Astrocyte (in vitro differentiated cells and primary cell): ENCODE results near the gene ARL15. TPM values are rescaled to one million over a fixed set of nuclear protein-coding genes. Genes with fewer than 3 reads are reported as not detected.
A peak's percentile ranks its signal among the peaks of the same experiment; 100 is the strongest.

Source experiments
- DNase-seq: peaks from one replicate; pipeline ENCODE4 v3.0.0-alpha.2; 2010; ENCODE audit warnings: low read depth
- FAIRE-seq: peaks from 2 replicates; lab custom pipeline; 2011; peaks lifted over from hg19 to GRCh38; lab: Jason Lieb, UNC
- H2AFZ ChIP-seq: 2 replicates; pipeline ENCODE4 v1.6.0; 2012; ENCODE audit warnings: low read depth, low read length, inconsistent platforms
- H3K27ac ChIP-seq: 2 replicates; pipeline ENCODE4 v1.5.1; 2011; ENCODE audit warnings: low read depth, low read length, inconsistent platforms
- H3K27me3 ChIP-seq: 2 replicates; pipeline ENCODE4 v1.6.0; 2011; ENCODE audit warnings: low read length, inconsistent platforms; ENCODE audit not compliant: insufficient read depth
- H3K36me3 ChIP-seq: 2 replicates; pipeline ENCODE4 v1.5.1; 2011; ENCODE audit warnings: low read length, inconsistent platforms; ENCODE audit not compliant: insufficient read depth
- H3K4me1 ChIP-seq: 2 replicates; pipeline ENCODE4 v1.5.1; 2011; ENCODE audit warnings: low read length, inconsistent platforms; ENCODE audit not compliant: insufficient read depth
- H3K4me2 ChIP-seq: 2 replicates; pipeline ENCODE4 v1.6.0; 2012; ENCODE audit warnings: low read length, inconsistent platforms
- H3K4me3 ChIP-seq: 2 replicates; pipeline ENCODE4 v1.5.1; 2011; ENCODE audit warnings: low read depth, mild to moderate bottlenecking, low read length, inconsistent platforms; ENCODE audit not compliant: insufficient read depth
- H3K79me2 ChIP-seq: 2 replicates; pipeline ENCODE4 v1.6.0; 2012; ENCODE audit warnings: mild to moderate bottlenecking, low read length, inconsistent platforms; ENCODE audit not compliant: insufficient read depth
- H3K9ac ChIP-seq: 2 replicates; pipeline ENCODE4 v1.6.0; 2012; ENCODE audit warnings: mild to moderate bottlenecking, low read length, inconsistent platforms
- H3K9me3 ChIP-seq: 2 replicates; pipeline ENCODE4 v1.5.1; 2012; ENCODE audit warnings: low read depth, mild to moderate bottlenecking, low read length, inconsistent platforms; ENCODE audit not compliant: insufficient read depth
- H4K20me1 ChIP-seq: 2 replicates; pipeline ENCODE4 v1.6.0; 2012; ENCODE audit warnings: low read length, inconsistent platforms; ENCODE audit not compliant: insufficient read depth
- H3K27ac Mint-ChIP-seq: one replicate; pipeline ENCODE4 v1.8.0; 2021; ENCODE audit warnings: mild to moderate bottlenecking, mixed read lengths; ENCODE audit not compliant: unreplicated experiment
- H3K27me3 Mint-ChIP-seq: one replicate; pipeline ENCODE4 v1.8.0; 2021; ENCODE audit warnings: low read depth, mixed read lengths; ENCODE audit not compliant: unreplicated experiment
- H3K36me3 Mint-ChIP-seq: one replicate; pipeline ENCODE4 v1.8.0; 2021; ENCODE audit warnings: low read depth, mixed read lengths; ENCODE audit not compliant: unreplicated experiment
- H3K4me1 Mint-ChIP-seq: one replicate; pipeline ENCODE4 v1.8.0; 2021; ENCODE audit warnings: low read depth, mixed read lengths; ENCODE audit not compliant: unreplicated experiment
- H3K4me3 Mint-ChIP-seq: one replicate; pipeline ENCODE4 v1.8.0; 2021; ENCODE audit warnings: mild to moderate bottlenecking, moderate library complexity, mixed read lengths; ENCODE audit not compliant: unreplicated experiment
- H3K9me3 Mint-ChIP-seq: one replicate; pipeline ENCODE4 v1.8.0; 2021; ENCODE audit warnings: mild to moderate bottlenecking, mixed read lengths; ENCODE audit not compliant: unreplicated experiment
- CTCF ChIP-seq: IDR thresholded peaks from 2 replicates; pipeline ENCODE4 v1.5.1; 2011; ENCODE audit warnings: low read depth, mild to moderate bottlenecking, inconsistent platforms, low read length, moderate library complexity; ENCODE audit not compliant: insufficient read depth
- EZH2 ChIP-seq: IDR thresholded peaks from 2 replicates; pipeline ENCODE4 v1.6.1; 2012; ENCODE audit warnings: mild to moderate bottlenecking, low read length, inconsistent platforms; ENCODE audit not compliant: insufficient read depth
- total RNA-seq: library from RNA; stranded (reverse); gene quantifications from 2 replicates; pipeline ENCODE4 v1.2.1, GENCODE V29; 2021

ARL15 gene
- total RNA-seq, 1 donor from 2014 or later = 29.1 TPM

DNA sequence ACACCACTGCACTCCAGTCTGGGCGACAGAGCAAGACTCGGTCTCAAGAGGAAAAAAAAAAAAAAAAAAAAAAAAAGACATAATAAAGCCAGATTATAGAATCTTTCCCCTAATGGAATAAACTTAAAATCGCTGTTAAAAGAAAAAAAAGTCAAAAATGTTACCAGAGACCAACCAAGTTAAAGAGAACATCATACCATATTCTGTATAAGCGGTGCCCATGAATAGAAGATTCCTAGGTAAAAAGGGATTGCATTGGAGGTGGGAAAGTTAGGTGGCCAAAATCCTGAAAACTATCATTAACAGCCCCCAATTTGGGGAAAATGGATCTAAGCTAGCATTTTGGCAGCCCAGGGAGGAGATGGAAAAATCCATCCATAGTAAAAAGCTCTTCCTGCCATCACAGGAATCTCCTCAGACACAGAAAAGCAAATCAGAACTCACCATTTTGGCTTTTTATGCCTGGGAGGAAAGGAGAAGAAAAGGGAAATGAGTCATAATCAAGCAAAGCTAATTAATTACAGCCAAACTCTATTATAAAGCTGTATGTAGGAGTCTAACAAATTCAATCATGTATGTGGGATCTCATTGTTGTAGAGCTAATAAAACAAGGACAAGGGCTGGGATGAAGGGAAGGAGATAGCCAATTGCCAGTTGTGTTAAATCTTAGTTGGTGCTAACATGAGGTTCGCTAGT lies 363.8 kb downstream of the ARL15 start:
- Histone ChIP-seq H3K4me1 (no peaks in the 10 kb centered on the region), H3K36me3 (no peaks in the 10 kb centered on the region), H4K20me1 (no peaks in the 10 kb centered on the region), H3K4me3 (no peak overlapping the region), H3K9ac (no peak overlapping the region), H3K4me2 (no peak overlapping the region), H2AFZ (no peak overlapping the region), H3K27me3 (no peaks in the 10 kb centered on the region), H3K27ac (no peak overlapping the region), H3K9me3 (no peaks in the 10 kb centered on the region), H3K79me2 (no peaks in the 10 kb centered on the region)
- Mint-ChIP-seq H3K4me1 (peaks cover 15% of the 10 kb centered on the region), H3K9me3 (no peaks in the 10 kb centered on the region), H3K36me3 (no peaks in the 10 kb centered on the region), H3K27me3 (no peaks in the 10 kb centered on the region), H3K4me3 (no peak overlapping the region), H3K27ac (no peak overlapping the region)
- DNase-seq = peak; percentile 6
- no peak for FAIRE-seq
- no peak for TF ChIP-seq EZH2
- no peak for TF ChIP-seq CTCF

GRCh38 chr5:53944981-53945380 lies 365.4 kb downstream of the ARL15 start:
- TF ChIP-seq CTCF = no peak
- no peak for TF ChIP-seq EZH2
- Mint-ChIP-seq H3K4me1 (peaks cover 15% of the 10 kb centered on the region), H3K9me3 (no peaks in the 10 kb centered on the region), H3K27ac (no peak overlapping the region), H3K36me3 (no peaks in the 10 kb centered on the region), H3K4me3 (no peak overlapping the region), H3K27me3 (no peaks in the 10 kb centered on the region)
- Histone ChIP-seq H3K9me3 (no peaks in the 10 kb centered on the region), H3K4me2 (no peak overlapping the region), H3K4me3 (no peak overlapping the region), H4K20me1 (no peaks in the 10 kb centered on the region), H3K79me2 (no peaks in the 10 kb centered on the region), H3K9ac (no peak overlapping the region), H3K36me3 (no peaks in the 10 kb centered on the region), H3K27ac (no peak overlapping the region), H3K4me1 (no peaks in the 10 kb centered on the region), H2AFZ (no peak overlapping the region), H3K27me3 (no peaks in the 10 kb centered on the region)
- peak; percentile 30 for DNase-seq
- no peak for FAIRE-seq

DNA sequence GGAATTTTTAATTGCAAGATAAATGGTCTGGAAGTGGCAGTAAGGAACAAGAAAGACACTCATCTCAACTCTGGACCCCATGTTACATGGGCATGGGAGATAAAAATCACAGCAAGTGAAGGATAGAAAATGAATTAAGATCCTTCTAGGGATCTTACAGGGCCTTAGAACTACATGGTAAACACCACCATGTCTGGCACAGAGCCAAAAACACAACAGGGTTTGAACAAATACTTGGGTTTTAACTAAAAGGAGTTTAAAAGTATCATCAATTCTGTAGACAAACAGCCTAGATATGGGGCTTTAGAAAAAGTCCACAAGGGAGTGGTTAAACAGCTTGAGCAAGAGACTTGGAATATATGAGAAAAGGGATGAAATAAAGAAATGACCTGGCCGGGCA lies 366.4 kb downstream of the ARL15 start:
- no peak overlapping the region for H3K27ac Mint-ChIP-seq
- H3K9me3 Mint-ChIP-seq = no peaks in the 10 kb centered on the region
- no peaks in the 10 kb centered on the region for H3K27me3 Mint-ChIP-seq
- DNase-seq (no peak), FAIRE-seq (no peak)
- Histone ChIP-seq H4K20me1 (no peaks in the 10 kb centered on the region), H3K9me3 (no peaks in the 10 kb centered on the region), H3K9ac (no peak overlapping the region), H3K4me2 (no peak overlapping the region), H3K27ac (no peak overlapping the region), H3K4me3 (no peak overlapping the region), H3K79me2 (no peaks in the 10 kb centered on the region), H3K36me3 (no peaks in the 10 kb centered on the region), H3K4me1 (no peaks in the 10 kb centered on the region), H3K27me3 (no peaks in the 10 kb centered on the region), H2AFZ (no peak overlapping the region)
- peaks cover 15% of the 10 kb centered on the region for H3K4me1 Mint-ChIP-seq
- H3K36me3 Mint-ChIP-seq = peaks cover under 1% of the 10 kb centered on the region
- no peak overlapping the region for H3K4me3 Mint-ChIP-seq
- TF ChIP-seq CTCF = no peak
- TF ChIP-seq EZH2 = no peak
